ENCODE measurements around the gene LAGE3. TPM values are rescaled to one million over a fixed set of nuclear protein-coding genes. Genes with fewer than 3 reads are reported as not detected.

The LAGE3 gene
- total and polyA plus RNA-seq, 4 donors: 10.3 to 32.0 (median 23.9) TPM

DNA sequence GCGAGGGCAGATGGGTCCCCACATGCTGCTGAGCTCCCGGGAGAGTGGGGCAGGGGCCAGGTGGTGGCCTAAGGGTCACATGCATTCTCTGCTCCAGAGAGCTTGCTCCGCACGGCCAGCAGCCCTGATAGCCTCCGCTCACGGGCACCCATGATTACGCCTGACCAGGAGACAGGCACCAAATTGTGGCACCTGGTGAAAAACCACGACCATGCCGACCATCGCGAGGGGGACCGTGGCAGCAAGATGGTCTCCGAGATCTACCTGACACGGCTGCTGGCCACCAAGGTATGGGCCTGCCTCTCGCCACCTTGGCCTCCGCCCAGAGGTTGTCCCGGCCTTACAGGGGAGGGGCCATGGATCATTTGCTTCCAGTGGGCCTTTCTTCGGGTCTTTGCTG lies 9.2 kb downstream of the LAGE3 start:
- Histone ChIP-seq H3K4me1 (ENCODE audit: control insufficient read depth in 5 of 5, insufficient read depth in 5 of 5, low read length in 5 of 5) (no peaks in the 10 kb centered on the region), H3K4me3 (no peak overlapping the region), H3K36me3 (ENCODE audit: control insufficient read depth in 4 of 4, insufficient read depth in 4 of 4, low read length in 4 of 4) (peaks cover 2 to 43% (median 7%) of the 10 kb centered on the region in 4 donors), H3K9ac (ENCODE audit: insufficient read depth in 1 of 2, low read length in 2 of 2) (no peak overlapping the region), H3K27ac (ENCODE audit: low read depth in 1 of 2, low read length in 1 of 2) (no peak overlapping the region), H3K27me3 (ENCODE audit: control insufficient read depth in 3 of 3, insufficient read depth in 3 of 3, low read length in 2 of 3) (no peaks in the 10 kb centered on the region), H3K9me3 (ENCODE audit: control insufficient read depth in 4 of 4, insufficient read depth in 3 of 4, low read length in 3 of 4) (peaks cover 0 to 7% (median 0%) of the 10 kb centered on the region in 4 donors)
- DNase-seq (no peak), ATAC-seq (ENCODE audit: insufficient read depth, low FRiP score) (no peak)
- TF ChIP-seq, protein P1, sequence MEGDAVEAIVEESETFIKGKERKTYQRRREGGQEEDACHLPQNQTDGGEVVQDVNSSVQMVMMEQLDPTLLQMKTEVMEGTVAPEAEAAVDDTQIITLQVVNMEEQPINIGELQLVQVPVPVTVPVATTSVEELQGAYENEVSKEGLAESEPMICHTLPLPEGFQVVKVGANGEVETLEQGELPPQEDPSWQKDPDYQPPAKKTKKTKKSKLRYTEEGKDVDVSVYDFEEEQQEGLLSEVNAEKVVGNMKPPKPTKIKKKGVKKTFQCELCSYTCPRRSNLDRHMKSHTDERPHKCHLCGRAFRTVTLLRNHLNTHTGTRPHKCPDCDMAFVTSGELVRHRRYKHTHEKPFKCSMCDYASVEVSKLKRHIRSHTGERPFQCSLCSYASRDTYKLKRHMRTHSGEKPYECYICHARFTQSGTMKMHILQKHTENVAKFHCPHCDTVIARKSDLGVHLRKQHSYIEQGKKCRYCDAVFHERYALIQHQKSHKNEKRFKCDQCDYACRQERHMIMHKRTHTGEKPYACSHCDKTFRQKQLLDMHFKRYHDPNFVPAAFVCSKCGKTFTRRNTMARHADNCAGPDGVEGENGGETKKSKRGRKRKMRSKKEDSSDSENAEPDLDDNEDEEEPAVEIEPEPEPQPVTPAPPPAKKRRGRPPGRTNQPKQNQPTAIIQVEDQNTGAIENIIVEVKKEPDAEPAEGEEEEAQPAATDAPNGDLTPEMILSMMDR (IDR thresholded peaks at IDR 0.05; ENCODE audit: control extremely low read depth, extremely low read depth): no peak
- 93 to 94% methylated on average over 11 to 18 of the region's 18 CpGs for WGBS, 2 donors

GRCh38 chrX:154469114-154469513 lies 10.0 kb downstream of the LAGE3 start:
- Histone ChIP-seq H3K27me3 (ENCODE audit: control insufficient read depth in 3 of 3, insufficient read depth in 3 of 3, low read length in 2 of 3) (no peaks in the 10 kb centered on the region), H3K4me3 (no peak overlapping the region), H3K9ac (ENCODE audit: insufficient read depth in 1 of 2, low read length in 2 of 2) (no peak overlapping the region), H3K4me1 (ENCODE audit: control insufficient read depth in 5 of 5, insufficient read depth in 5 of 5, low read length in 5 of 5) (no peaks in the 10 kb centered on the region), H3K9me3 (ENCODE audit: control insufficient read depth in 4 of 4, insufficient read depth in 3 of 4, low read length in 3 of 4) (peaks cover 0 to 7% (median 0%) of the 10 kb centered on the region in 4 donors), H3K27ac (ENCODE audit: low read depth in 1 of 2, low read length in 1 of 2) (no peak overlapping the region), H3K36me3 (ENCODE audit: control insufficient read depth in 4 of 4, insufficient read depth in 4 of 4, low read length in 4 of 4) (peaks cover 2 to 43% (median 9%) of the 10 kb centered on the region in 4 donors)
- ATAC-seq (ENCODE audit: insufficient read depth, low FRiP score) (no peak), DNase-seq (no peak)
- TF ChIP-seq, protein P1 (IDR thresholded peaks at IDR 0.05; ENCODE audit: control extremely low read depth, extremely low read depth): no peak
- 87 to 95% methylated on average over 6 to 9 of the region's 9 CpGs for WGBS, 2 donors

DNA sequence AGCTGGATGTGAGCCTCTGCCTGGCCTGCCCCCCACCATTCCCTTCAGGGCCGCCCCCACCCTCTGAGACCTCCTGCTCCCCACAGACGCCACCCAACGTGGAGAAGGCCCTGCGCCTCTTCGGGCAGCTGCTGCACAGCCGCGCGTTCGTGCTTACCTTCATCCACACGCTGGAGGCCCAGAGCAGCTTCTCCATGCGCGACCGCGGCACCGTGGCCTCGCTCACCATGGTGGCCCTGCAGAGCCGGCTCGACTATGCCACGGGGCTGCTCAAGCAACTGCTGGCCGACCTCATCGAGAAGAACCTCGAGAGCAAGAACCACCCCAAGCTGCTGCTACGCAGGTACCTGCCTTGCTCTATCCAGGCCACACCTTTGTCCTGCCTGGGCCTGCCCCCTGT lies 10.9 kb downstream of the LAGE3 start:
- 96 to 97% methylated on average over 19 to 23 of the region's 23 CpGs for WGBS, 2 donors
- H3K4me1 ChIP-seq (ENCODE audit: control insufficient read depth in 5 of 5, insufficient read depth in 5 of 5, low read length in 5 of 5): no peaks in the 10 kb centered on the region
- H3K9ac ChIP-seq (ENCODE audit: insufficient read depth in 1 of 2, low read length in 2 of 2): no peak overlapping the region
- H3K4me3 ChIP-seq: no peak overlapping the region
- TF ChIP-seq, protein P1 (IDR thresholded peaks at IDR 0.05; ENCODE audit: control extremely low read depth, extremely low read depth): no peak
- ATAC-seq (ENCODE audit: insufficient read depth, low FRiP score) (no peak), DNase-seq (no peak)
- no peak overlapping the region for H3K27ac ChIP-seq (ENCODE audit: low read depth in 1 of 2, low read length in 1 of 2)
- peaks cover 2 to 43% (median 9%) of the 10 kb centered on the region in 4 donors for H3K36me3 ChIP-seq (ENCODE audit: control insufficient read depth in 4 of 4, insufficient read depth in 4 of 4, low read length in 4 of 4)
- H3K27me3 ChIP-seq (ENCODE audit: control insufficient read depth in 3 of 3, insufficient read depth in 3 of 3, low read length in 2 of 3): no peaks in the 10 kb centered on the region
- peaks cover 0 to 7% (median 0%) of the 10 kb centered on the region in 4 donors for H3K9me3 ChIP-seq (ENCODE audit: control insufficient read depth in 4 of 4, insufficient read depth in 3 of 4, low read length in 3 of 4)

DNA sequence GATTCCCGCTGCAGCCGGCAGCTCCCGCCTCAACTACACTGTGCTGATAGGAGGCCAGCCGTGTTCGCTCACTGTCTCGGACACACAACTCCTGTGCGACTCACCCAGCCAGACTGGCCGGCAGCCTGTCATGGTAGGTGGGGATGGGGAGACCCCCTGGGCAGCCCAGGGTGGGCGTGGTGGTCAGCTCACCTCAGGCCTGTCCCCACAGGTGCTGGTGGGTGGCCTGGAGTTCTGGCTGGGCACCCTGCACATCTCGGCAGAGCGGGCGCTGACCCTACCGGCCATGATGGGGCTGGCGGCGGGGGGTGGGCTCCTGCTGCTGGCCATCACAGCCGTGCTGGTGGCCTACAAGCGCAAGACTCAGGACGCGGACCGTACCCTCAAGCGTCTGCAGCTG lies 11.5 kb downstream of the LAGE3 start:
- peaks cover 3 to 42% (median 9%) of the 10 kb centered on the region in 4 donors for H3K36me3 ChIP-seq (ENCODE audit: control insufficient read depth in 4 of 4, insufficient read depth in 4 of 4, low read length in 4 of 4)
- H3K4me1 ChIP-seq (ENCODE audit: control insufficient read depth in 5 of 5, insufficient read depth in 5 of 5, low read length in 5 of 5): no peaks in the 10 kb centered on the region
- ATAC-seq (ENCODE audit: insufficient read depth, low FRiP score) (no peak), DNase-seq (no peak)
- H3K4me3 ChIP-seq: no peak overlapping the region
- no peak overlapping the region for H3K27ac ChIP-seq (ENCODE audit: low read depth in 1 of 2, low read length in 1 of 2)
- no peaks in the 10 kb centered on the region for H3K27me3 ChIP-seq (ENCODE audit: control insufficient read depth in 3 of 3, insufficient read depth in 3 of 3, low read length in 2 of 3)
- H3K9me3 ChIP-seq (ENCODE audit: control insufficient read depth in 4 of 4, insufficient read depth in 3 of 4, low read length in 3 of 4): peaks cover 0 to 7% (median 0%) of the 10 kb centered on the region in 4 donors
- no peak overlapping the region for H3K9ac ChIP-seq (ENCODE audit: insufficient read depth in 1 of 2, low read length in 2 of 2)
- TF ChIP-seq, protein P1 (IDR thresholded peaks at IDR 0.05; ENCODE audit: control extremely low read depth, extremely low read depth): no peak
- WGBS, 2 donors: 95 to 100% methylated on average over 4 to 21 of the region's 21 CpGs

All from lung (tissue), 12 donors.